Stimulated activated CD4-positive, alpha-beta T cell treated with anti-CD3 and anti-CD28 coated beads, Interleukin-2, amount 100 ng/mL, for 48 hours (primary cell): ENCODE measurements around the gene ZDHHC14.
A peak's percentile ranks its signal among the peaks of the same experiment; 100 is the strongest.
"Not testable (repeated sequence)": the region's sequence is repeated elsewhere in the genome, so short reads cannot be mapped to it uniquely, and the experiment has no call there.

Experiments
- DNase-seq, 2 donors: peaks; one replicate each; pipeline ENCODE4 v3.0.0-alpha.2; 2020

The ZDHHC14 gene

DNA sequence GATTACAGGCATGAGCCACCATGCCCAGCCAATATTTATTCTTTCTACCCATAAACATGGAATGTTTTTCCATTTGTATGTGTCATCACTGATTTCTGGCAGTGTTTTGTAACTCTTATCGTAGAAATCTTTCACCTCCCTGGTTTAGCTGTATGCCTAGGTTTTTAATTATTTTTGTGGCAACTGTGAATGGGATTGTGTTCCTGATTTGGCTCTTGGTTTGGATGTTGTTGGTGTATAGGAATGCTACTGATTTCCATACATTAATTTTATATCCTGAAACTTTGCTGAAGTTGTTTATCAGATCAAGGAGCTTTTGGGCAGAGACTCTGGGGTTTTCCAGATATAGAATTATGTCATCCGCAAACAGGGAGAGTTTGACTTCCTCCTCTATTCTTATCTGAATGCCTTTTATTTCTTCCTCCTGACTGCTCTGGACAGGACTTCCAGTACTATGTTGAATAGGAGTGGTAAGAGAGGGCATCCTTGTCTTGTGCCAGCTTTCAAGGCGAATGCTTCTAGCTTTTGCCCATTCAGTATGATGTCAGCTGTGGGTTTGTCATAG is 198.6 kb downstream of the ZDHHC14 start:
- DNase-seq: no peak

DNA sequence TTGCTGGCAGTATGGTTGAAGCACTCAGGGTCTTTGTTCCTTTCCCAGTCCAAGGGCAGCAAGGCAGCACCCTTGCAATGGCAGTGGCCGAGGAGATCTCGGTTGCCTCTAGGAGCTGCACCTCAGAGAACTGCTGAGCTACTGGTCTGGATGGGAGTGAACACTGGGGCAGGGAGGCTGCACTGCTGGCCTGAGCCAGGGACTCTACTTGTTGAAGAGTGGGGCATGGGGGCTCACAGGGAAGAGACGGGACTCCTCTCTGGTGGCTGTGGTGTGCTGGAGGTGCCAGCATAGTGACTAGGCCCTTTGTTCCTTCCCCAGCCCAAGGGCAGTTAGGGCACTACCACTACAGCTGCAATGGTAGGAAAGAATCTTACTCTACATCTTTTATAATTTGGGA is 203.0 kb downstream of the ZDHHC14 start:
- DNase-seq: no peak

DNA sequence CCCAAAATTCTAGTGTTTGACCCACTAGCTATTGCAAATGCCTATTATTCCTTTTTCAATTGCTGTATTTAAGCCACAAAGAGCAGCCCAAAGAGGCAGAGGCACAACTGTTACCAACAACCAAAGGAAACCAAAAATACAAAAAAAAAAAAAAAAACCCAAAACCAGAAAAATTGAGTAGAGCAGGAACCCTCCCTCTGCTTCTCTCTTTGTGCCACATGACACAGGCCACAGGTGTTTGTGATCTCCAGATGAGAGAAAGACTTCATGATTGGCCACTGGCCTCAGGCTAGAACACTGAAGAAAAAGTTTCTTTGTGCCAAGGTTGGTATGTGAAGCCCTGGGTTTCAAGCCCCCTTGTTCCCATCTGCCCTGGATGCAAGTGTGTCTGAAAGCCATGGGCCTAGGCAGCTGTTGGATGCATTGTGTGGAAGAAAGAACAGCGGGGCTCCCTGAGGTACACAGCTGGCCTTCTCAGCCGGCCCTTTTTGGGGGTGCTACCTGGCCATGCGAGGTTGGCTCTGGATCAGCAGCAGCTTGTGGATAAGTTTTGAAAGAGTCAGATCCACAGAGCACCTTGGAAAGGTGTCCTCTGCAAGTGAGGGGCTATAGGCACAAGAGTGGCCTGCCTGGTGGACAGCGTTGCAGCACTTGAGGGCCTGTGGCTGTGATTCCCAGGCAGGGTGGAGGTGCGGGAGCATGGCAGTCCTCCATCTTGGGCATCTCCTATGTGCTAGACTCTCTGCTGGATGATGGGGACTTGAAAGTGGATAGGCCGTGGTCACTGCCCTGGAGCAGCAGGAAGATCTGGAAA is 204.5 kb downstream of the ZDHHC14 start:
- DNase-seq: no peak

DNA sequence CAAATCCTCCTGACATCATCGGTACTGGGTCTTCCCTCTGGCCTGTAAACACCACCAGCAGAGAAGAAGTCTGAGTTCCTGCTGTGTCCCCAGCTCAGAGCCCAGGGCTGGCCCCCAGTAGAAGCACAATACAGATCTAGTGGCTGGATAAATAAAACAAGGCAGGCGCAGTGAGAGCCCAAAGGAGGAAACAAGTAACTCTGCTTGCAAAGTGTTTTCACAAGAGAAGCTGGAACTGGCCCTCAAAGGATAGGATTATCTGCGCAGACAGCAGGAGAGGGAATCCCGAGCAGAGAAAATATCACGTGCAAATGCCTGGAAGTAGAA is 205.1 kb downstream of the ZDHHC14 start:
- DNase-seq: no peak

DNA sequence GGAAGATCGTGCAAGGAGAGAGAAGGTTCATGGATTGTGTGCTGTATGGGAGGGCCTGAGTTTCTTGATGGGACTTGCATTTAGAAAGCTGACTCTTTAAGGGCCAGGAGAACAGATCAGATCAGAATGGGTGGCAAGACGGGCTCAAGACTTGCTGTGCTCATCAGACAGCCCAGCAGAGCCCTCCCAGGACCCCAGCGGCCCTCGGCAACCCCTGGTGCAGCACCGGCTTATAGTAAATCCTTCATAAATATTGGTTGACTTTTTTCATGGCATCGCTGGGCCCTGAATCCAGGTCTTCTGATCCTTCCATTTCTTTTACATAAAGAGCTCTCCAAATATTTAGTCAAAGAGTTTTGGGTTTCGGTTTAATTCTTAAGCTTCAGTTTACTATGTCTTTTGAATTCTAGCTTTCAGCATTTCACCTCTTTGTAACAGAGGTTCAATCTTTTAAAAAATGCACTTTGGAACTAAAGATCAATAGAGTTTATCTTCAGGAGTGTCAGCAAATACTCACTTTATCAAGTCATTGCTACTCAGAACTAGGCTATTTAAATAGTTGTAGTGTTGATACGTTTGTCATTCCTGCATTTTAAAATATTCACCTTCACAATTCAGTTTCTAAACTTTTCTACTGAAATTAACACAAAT is 205.6 kb downstream of the ZDHHC14 start:
- no peak for DNase-seq

DNA sequence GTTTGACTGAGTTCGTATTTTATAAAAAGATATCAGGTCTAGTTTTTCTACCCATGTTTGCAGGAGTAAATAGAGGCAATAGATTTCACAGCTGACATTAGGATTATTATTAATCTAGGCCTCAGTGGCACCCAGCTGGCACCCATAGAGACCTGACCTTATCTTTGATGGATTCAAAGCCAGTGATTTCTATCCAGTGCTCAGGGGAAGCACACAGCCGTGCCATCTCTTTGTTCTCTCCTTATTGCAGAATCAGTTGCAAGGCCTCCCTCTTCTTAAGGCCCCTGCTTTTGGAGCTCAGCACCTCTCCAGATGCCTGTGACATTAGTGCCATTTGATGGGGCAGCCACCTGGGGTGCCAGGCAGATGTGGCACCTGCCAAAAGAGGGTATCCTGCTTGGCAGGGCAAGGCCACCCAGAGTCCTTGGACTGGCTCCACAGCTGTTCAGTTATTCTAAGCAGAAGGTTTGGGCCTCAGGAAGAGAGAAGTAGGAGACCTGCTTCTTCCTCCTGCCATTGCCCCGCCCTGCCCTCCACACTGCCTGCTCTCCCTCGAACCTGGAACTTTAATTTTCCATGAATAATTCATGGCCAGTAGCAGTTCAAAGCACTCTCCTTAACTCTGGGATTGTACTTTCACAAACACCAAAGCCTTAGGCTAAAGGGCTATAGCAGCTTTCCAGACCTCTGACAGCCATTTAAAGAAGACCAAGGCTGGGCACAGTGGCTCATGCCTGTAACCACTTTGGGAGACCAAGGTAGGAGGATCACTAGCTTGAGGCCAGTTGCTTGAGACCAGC is 206.3 kb downstream of the ZDHHC14 start:
- no peak for DNase-seq

DNA sequence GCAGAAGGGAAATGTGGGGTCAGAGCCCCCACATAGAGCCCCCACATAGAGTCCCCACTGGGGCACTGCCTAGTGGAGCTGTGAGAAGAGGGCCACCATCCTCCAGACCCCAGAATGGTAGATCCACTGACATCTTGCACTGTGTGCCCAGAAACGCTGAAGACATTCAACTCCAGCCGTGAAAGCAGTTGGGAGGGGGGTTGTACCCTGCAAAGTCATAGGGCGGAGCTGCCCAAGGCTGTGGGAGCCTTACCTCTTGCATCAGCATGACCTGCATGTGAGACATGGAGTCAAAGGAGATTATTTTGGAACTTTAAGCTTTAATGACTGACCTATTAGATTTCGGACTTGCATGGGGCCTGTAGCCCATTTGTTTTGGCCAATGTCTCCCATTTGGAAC is 209.7 kb downstream of the ZDHHC14 start:
- DNase-seq: not testable (repeated sequence)

DNA sequence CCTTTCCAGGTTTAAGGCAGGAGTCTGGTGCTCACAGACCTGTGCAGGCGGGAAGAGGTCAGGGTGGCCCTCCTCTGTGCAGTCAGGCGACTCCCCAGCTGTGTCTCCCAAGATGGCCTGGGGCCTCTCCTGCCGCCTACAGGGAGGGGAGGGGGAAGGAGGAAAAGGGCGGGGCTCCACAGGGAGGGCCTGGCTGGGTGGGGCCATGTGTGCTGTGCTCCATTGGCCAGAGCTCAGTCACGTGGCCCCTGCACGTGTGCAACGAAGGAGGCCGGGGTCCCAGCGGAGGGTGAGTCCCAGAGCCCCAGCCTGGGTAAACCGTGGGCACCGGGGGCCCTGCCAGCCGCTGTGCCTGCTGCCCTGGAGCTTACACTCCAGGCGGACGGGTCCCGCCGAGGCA is 211.6 kb downstream of the ZDHHC14 start:
- no peak for DNase-seq

DNA sequence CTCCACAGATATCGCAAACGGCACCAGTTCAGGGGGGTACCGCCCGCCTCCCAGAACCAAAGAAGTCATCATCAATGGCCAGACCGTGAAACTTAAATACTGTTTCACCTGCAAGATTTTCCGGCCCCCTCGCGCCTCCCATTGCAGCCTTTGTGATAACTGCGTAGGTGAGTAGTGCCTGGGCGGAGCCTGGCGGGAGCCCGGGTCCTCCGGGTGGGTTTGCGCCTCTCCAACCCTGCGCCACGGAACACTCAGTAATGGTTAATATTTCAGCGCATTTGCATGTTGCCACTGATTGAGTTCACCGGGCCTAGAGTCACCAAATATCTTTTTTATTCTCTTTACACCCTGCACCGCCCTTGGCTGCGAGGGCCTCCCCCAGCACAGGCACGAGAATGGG is 212.0 kb downstream of the ZDHHC14 start:
- no peak for DNase-seq

DNA sequence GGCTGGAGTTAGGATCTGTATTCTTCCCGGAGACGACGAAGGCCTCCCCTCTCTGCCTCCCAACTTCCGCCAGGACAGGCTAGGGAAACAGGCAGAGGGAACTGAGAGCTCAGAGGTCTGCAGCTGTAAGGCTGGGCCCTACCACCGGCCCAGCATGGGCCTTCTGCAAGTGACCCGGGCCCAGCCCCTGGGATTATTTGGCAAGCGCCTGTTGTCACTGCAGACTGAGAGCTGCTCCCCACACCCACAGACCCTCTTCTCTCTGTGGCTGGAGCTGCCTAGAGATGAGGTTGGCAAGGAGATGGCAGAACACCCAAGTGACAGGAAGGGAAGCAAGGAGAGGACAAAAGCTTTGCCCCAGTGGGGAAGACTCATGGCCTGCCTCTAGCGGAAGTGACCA is 212.6 kb downstream of the ZDHHC14 start:
- DNase-seq: no peak

DNA sequence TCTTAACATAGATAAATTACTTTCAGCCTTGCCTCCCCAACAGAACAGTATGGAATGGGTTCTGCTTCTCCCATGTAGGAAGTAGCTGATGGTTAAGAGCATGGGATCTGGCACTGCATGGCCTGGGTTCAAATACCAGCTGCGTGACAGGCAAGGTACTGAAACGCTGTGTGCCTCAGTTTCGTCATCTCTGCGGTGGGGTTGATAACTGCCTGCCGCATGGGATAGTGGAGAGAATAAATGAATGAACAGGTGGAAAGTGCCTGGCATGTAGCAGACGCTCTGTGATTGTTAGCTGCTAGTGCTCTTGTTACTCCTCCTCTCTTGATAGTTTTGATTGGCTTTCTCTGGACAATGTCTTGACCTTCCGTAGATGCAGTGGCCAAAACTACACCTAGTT is 213.3 kb downstream of the ZDHHC14 start:
- DNase-seq: no peak

DNA sequence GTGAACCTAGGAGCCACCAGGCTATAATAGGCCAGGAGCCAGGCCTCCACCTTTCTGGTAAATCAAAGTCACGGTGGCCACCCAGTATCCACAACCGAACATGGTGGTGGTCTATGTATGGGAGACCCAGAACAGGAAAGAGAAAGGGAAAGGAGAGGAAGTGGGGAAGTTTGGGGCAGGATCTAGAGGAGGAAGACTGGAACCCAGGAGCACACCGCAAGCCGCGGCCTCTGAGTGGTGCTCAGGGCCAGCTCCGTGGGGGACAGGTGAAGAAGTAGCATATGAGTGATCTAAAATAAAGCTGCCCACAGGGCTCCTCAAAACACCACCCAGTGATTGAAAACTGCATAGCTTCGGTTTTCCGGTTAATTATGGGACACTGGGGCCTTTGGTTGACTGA is 214.8 kb downstream of the ZDHHC14 start:
- no peak for DNase-seq

DNA sequence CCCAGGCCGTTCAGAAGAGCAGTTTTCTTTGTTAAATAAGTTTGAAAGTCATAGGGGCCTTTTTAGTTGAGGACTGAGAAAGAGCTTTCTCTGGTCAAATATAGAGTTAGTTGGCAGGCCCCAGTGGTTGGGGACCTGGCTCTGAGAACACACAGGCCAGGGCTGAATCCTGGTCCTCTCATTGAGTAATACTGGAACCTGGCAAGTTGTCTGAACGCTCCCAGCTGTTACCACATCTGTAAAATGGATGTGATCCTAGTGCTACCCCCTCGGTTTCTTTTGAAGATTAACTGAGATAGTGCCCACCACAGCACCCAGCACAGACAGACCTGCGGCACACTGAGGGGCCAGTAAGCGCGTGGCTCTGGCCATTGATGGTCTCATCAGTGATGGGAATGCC is 215.5 kb downstream of the ZDHHC14 start:
- DNase-seq: no peak

DNA sequence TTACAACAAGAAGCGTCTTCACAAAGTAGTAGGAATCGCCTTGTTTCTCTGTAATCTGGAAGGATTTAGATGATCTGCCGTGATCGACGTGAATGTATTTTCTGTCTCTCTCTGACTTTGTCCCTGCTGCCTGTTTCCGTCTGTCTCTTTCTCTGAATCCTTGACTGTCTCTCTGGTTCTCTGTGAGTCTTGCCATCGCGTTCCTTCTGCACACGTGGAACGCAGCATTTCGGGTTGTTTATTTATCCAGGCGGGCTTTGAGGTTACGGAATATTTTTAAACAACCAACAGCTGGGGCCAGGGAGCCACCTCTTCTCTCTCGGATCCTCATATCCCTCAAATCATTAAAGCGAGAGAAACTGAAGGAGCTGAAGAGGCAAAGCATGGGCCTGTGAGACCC is 215.9 kb downstream of the ZDHHC14 start:
- DNase-seq: no peak

DNA sequence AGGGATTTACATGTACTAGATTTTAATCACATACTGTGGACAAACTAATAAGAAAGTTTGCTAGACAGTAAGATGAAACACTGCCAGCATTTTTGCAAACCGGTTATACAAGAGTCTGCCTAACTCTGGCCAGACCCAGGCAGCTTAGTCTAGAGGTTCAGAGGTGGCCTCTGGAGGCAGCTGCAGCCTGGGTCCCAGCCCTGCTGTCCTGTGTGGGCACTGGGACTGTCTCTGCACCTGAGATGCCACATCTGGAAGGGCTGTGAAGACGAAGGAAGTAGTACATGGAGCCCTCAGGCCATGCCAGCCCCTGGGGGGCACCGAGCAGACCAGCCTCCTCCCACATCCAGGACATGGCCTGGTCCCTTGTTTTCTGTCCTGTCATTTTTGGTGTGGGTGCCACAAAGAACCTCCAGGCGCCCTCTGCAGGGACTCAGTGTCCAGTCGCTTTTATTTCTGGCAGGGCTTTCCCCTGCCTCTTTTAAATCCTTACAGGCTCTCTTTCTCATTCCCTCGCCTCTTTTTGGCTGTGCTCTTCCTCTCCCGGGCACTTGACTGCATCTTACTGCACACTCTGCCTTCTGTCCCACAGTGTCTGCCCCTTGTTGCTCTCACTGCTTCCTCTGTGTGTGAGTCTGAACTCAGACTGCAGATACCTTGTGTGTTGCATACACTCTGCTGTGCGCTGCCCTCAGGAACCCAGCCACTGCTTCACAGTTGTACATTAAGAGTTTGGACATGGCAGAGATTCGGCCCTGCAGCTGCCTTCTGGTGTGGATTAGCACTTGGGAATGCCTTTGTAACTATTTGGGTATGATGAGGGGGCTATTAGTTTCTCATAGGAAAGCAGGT is 216.7 kb downstream of the ZDHHC14 start:
- DNase-seq: peak; percentile 16 to 17

DNA sequence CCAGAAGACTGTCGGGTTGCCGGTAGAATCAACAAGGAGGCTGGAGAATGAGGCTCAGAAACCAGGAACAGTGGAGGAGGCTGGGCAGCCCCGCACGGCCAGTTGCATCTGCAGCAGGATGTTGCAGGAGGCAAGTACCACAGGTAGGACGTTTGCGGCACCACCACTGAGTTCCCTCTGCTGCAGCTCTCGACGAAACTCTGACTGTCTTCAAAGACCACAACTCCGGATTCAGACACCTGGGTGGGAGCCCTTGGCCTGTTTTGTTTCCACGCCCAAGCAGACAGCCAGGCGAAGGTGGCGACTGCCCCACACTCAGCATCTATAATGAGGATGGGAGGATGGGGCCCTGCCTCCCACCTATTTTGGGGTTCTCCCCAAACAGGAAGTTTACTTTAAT is 218.2 kb downstream of the ZDHHC14 start:
- no peak for DNase-seq

DNA sequence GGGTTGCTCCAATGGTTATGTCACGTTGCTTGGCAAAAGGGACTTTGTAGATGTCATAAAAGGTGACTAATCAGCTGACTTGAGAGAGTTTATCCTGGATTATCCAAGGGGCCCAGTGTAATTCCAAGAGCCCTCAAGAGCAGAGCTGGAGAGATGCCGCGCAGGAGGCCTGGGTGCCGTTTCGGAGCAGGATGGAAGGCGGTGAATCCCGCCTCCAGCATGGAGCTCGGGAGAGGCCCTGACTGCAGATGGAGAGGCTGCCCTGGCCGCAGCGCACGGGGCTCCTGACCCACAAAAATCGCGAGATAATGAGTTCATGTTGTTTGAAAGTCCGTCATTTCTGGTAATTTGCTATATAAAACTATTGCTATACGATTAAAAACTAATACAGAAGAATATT is 219.8 kb downstream of the ZDHHC14 start:
- no peak for DNase-seq

DNA sequence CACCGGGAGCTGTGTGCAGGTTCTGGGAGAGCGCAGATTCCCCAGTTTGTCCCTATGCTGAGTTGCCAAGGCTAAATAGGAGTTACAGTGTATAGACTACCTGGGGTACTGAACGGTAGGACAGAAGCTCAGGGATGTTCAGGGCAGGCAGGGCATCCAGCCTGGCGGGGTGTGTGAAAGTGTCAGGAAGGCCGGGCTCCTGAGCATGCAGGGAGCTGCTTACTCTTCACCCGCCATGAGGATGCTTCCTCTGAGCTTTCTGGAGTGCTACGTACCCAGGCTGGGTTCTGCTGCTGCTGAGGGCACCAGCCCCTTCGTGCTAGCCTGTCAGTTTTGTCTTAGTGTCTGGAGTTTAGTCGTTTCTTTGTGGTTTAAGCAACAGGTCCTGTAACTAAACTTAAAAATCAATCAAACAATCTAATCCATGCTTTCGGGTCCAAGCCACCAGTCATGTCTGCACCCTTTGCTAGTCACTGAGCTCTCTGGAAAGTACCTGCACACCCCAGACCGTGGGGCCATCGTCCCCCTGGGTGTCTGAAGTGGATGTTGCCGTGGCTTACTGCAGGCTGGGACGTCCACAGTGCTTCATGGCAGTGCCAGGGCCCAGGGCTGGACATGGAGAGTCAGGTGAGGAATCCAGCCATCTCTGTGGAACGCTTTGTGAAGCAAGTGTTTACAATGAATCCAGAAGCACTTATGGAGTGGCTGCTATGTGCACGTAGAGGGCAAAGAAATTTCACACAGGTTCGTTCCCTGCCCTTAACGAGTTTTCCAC is 221.7 kb downstream of the ZDHHC14 start:
- no peak for DNase-seq

DNA sequence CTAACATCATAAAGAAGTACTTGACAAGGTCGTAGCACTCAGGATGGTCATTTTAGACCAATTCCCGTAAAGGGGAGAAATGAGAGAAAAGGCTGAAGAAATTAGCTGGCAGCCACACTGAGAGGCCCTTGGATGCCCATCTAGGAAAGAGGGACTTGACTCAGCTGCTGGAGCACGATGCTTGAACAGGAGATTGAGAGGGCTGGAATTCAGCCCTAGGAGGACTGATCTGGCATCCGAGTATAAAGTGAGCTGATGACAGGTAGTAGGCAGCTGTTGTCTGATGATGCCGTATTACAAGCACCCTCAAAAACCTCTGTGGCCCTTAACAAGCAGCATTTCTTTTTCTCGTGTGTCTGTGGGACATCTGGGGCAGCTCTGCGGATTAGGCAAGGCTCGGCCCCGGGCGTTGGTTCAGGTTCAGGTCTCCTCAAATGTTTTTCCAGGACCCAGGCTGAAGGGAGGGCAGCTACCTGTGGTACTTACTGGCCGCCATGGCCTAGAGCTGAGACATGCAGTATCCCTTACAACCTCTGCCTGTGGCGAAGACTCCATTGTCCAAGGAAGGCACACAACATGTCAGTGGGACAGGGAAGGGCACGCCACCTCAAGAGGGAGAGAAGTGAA is 222.4 kb downstream of the ZDHHC14 start:
- DNase-seq: no peak

DNA sequence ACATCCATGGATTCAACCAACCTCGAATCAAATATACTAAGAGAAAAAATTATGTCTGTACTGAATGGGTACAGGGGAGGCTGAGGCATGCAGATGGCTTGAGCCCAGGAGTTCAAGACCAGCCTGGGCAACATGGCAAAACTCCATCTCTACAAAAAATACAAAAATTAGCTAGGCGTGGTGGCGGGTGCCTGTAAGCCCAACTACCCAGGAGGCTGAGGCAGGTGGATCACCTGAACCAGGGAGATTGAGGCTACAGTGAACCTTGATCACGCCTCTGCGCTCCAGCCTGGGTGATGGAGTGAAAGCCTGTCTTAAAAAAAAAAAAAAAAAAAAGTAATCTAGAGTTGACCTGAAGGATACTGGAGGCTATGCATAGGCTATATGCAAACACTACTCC is 223.0 kb downstream of the ZDHHC14 start:
- DNase-seq: no peak

DNA sequence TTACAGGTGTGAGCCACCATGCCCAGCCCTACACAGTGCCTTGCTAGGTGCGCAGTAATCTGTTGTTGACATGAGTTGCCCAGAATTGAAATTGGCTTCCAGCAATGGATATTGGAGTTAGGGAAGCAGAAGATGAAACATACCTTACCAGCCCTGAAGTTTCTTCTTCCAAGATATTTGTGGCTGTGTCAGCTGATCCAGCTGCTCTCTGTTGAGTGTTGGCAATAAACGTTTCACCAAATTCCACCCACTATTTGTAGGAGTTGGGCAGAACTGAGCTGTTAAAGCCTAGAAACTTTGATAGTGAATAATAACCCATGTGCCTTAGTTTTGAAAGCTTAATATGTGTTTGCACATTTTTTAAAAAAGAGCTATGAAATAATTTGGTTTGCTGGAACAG is 223.8 kb downstream of the ZDHHC14 start:
- DNase-seq: no peak
